Aorta (tissue), 5 donors: ENCODE data around the gene TTYH2. TPM values are rescaled to one million over a fixed set of nuclear protein-coding genes. Genes with fewer than 3 reads are reported as not detected.

Source experiments
- ATAC-seq: fragments of 200-7000 bp; cut with Tn5 transposase; one replicate; pipeline ENCODE4 v1.9.1; 2022; ENCODE audit warnings: moderate library complexity; ENCODE audit not compliant: low FRiP score
- DNase-seq, 2 donors: peaks; one replicate each; pipeline ENCODE4 v3.0.0-alpha.2; 2020
- H3K27ac ChIP-seq, 2 donors: one replicate each; pipeline ENCODE4 v1.5.1; 2013; ENCODE audit warnings: low read length in 2 of 2, mild to moderate bottlenecking in 2 of 2, moderate library complexity in 2 of 2, control low read depth in 1 of 2, inconsistent platforms in 1 of 2, low read depth in 1 of 2
- H3K27me3 ChIP-seq, 2 donors: one replicate each; pipeline ENCODE4 v1.6.1; 2013; ENCODE audit warnings: control low read depth in 1 of 2, low read length in 1 of 2, mild to moderate bottlenecking in 1 of 2, moderate library complexity in 1 of 2; ENCODE audit not compliant: insufficient read depth in 2 of 2, control insufficient read depth in 1 of 2
- H3K36me3 ChIP-seq, 2 donors: one replicate each; pipeline ENCODE4 v1.6.1; 2013; ENCODE audit warnings: control low read depth in 1 of 2, low read length in 1 of 2, mild to moderate bottlenecking in 1 of 2; ENCODE audit not compliant: insufficient read depth in 2 of 2, control insufficient read depth in 1 of 2
- H3K4me1 ChIP-seq, 2 donors: one replicate each; pipeline ENCODE4 v1.6.1; 2013; ENCODE audit warnings: low read length in 2 of 2, control low read depth in 1 of 2, mild to moderate bottlenecking in 1 of 2, moderate library complexity in 1 of 2; ENCODE audit not compliant: insufficient read depth in 2 of 2, control insufficient read depth in 1 of 2
- H3K4me3 ChIP-seq, 2 donors: one replicate each; pipeline ENCODE4 v1.5.1; 2013; ENCODE audit warnings: low read length in 2 of 2, control low read depth in 1 of 2, mild to moderate bottlenecking in 1 of 2
- H3K9me3 ChIP-seq: one replicate; pipeline ENCODE4 v1.6.1; 2013; ENCODE audit warnings: mild to moderate bottlenecking, low read length; ENCODE audit not compliant: control insufficient read depth
- WGBS, 2 donors: extraction: QIAGEN DNeasy Blood & Tissue Kit; methylation state at CpG; one replicate each; pipeline ENCODE4 v1.1.7; 2013; 5-methylcytosine and 5-hydroxymethylcytosine counted together
- intact Hi-C, 2 donors: fragments of 100-400 bp; cut with DNase I; formaldehyde crosslinking; loops; one replicate each; pipeline versions ENCODE4 v1.14.2 to v1.15.0; 2022
- polyA plus RNA-seq, 2 donors: library from polyadenylated mRNA; stranded (reverse); fragments of 200-250 nt; gene quantifications; one replicate each; pipeline ENCODE4 v1.2.3, GENCODE V29; 2013
- total RNA-seq, 2 donors: library from RNA; stranded (reverse); fragmentation: NEBNext Ultra II Directional; extraction: Animal tissue kit (Norgen Biotek cat#: 25700); gene quantifications; one replicate each; pipeline ENCODE4 v1.2.1, GENCODE V29; 2021
- donor health status: healthy with polysubstance abuse.
- donor health status: Bipolar disorder and iron deficiency.
- donor health status: DM: no; HTN: no; CAD: no.
- donor health status: DM: no; HTN: no; CAD: no.
- donor health status: DM: yes; HTN: yes; CAD: no.

The TTYH2 gene
- total and polyA plus RNA-seq, 4 donors = 3.1 to 13.0 (median 4.4) TPM

GRCh38 chr17:74299226-74300009, 86.0 kb downstream of the TTYH2 start:
- Histone ChIP-seq H3K9me3 (no peaks in the 10 kb centered on the region), H3K27me3 (no peaks in the 10 kb centered on the region), H3K4me1 (no peaks in the 10 kb centered on the region), H3K27ac (no peak overlapping the region), H3K36me3 (no peaks in the 10 kb centered on the region), H3K4me3 (no peak overlapping the region)
- intact Hi-C loops = no loop called here
- WGBS, 2 donors = 76 to 77% methylated on average over 11 of the region's 11 CpGs
- ATAC-seq (no peak), DNase-seq (no peak)

GRCh38 chr17:74303305-74303704, 89.9 kb downstream of the TTYH2 start:
- H3K4me1 ChIP-seq = no peaks in the 10 kb centered on the region
- H3K36me3 ChIP-seq = no peaks in the 10 kb centered on the region
- ATAC-seq (no peak), DNase-seq (no peak)
- H3K27me3 ChIP-seq = peaks cover 0 to 1% of the 10 kb centered on the region in 2 donors
- H3K4me3 ChIP-seq = no peak overlapping the region
- H3K9me3 ChIP-seq = no peaks in the 10 kb centered on the region
- 89 to 93% methylated on average over 8 of the region's 8 CpGs for WGBS, 2 donors
- no peak overlapping the region for H3K27ac ChIP-seq
- intact Hi-C loops = no loop called here

- Histone ChIP-seq H3K27me3 (peaks cover 0 to 1% of the 10 kb centered on the region in 2 donors), H3K9me3 (no peaks in the 10 kb centered on the region), H3K4me1 (no peaks in the 10 kb centered on the region), H3K4me3 (no peak overlapping the region), H3K36me3 (no peaks in the 10 kb centered on the region), H3K27ac (no peak overlapping the region)
- intact Hi-C loops = no loop called here
- DNase-seq = no peak
- no peak for ATAC-seq
- WGBS, 2 donors = 68 to 70% methylated on average over 5 of the region's 5 CpGs
Observed at GRCh38 chr17:74304184-74304583, 90.8 kb downstream of the TTYH2 start.

GRCh38 chr17:74305865-74306654, 92.7 kb downstream of the TTYH2 start:
- intact Hi-C loops = no loop called here
- WGBS, 2 donors = 64 to 66% methylated on average over 10 of the region's 10 CpGs
- no peak overlapping the region for H3K4me3 ChIP-seq
- H3K27ac ChIP-seq = no peak overlapping the region
- H3K36me3 ChIP-seq = no peaks in the 10 kb centered on the region
- DNase-seq (no peak), ATAC-seq (no peak)
- H3K4me1 ChIP-seq = no peaks in the 10 kb centered on the region
- no peaks in the 10 kb centered on the region for H3K9me3 ChIP-seq
- H3K27me3 ChIP-seq = peaks cover 0 to 1% of the 10 kb centered on the region in 2 donors

GRCh38 chr17:74307984-74308773, 94.8 kb downstream of the TTYH2 start:
- no peak overlapping the region for H3K4me3 ChIP-seq
- DNase-seq (no peak), ATAC-seq (no peak)
- H3K27me3 ChIP-seq = peaks cover 0 to 1% of the 10 kb centered on the region in 2 donors
- H3K27ac ChIP-seq = no peak overlapping the region
- intact Hi-C loops = no loop called here
- no peaks in the 10 kb centered on the region for H3K9me3 ChIP-seq
- 59 to 65% methylated on average over 15 of the region's 15 CpGs for WGBS, 2 donors
- no peaks in the 10 kb centered on the region for H3K4me1 ChIP-seq
- H3K36me3 ChIP-seq = no peaks in the 10 kb centered on the region

- Histone ChIP-seq H3K36me3 (no peaks in the 10 kb centered on the region), H3K27ac (no peak overlapping the region), H3K4me1 (no peaks in the 10 kb centered on the region), H3K4me3 (no peak overlapping the region), H3K27me3 (peaks cover 0 to 1% of the 10 kb centered on the region in 2 donors), H3K9me3 (no peaks in the 10 kb centered on the region)
- no peak for ATAC-seq
- no peak for DNase-seq
- intact Hi-C loops = no loop called here
- WGBS, 2 donors = 58 to 65% methylated on average over 12 of the region's 12 CpGs
Observed at GRCh38 chr17:74309902-74310301, 96.5 kb downstream of the TTYH2 start.

Other genes with a start within 250 kb of the TTYH2 start
- 100 to 1,000 TPM; 597 to 622 TPM for gene RPL38, start 9.9 kb upstream of the TTYH2 start, total RNA-seq
- gene RPL38, start 9.9 kb upstream of the TTYH2 start, polyA plus RNA-seq = 1,000 to 10,000 TPM; 1,364 to 2,568 TPM
- not detected for gene DNAI2, start 60.7 kb downstream of the TTYH2 start, total RNA-seq
- not detected for gene DNAI2, start 60.7 kb downstream of the TTYH2 start, polyA plus RNA-seq
- gene KIF19, start 112.7 kb downstream of the TTYH2 start, total RNA-seq = 1 to 10 TPM; 4.4 to 5.1 TPM
- gene KIF19, start 112.7 kb downstream of the TTYH2 start, polyA plus RNA-seq = not detected
- not detected for gene BTBD17, start 148.3 kb downstream of the TTYH2 start, total RNA-seq
- not detected for gene BTBD17, start 148.3 kb downstream of the TTYH2 start, polyA plus RNA-seq
- 1 to 10 TPM in 1 of 2 donors, not detected in 1; 2.1 TPM for gene GPR142, start 153.9 kb downstream of the TTYH2 start, total RNA-seq
- gene GPR142, start 153.9 kb downstream of the TTYH2 start, polyA plus RNA-seq = not detected
- 10 to 100 TPM; 43.6 to 51.7 TPM for gene GPRC5C, start 218.5 kb downstream of the TTYH2 start, total RNA-seq
- 10 to 100 TPM; 31.6 to 59.4 TPM for gene GPRC5C, start 218.5 kb downstream of the TTYH2 start, polyA plus RNA-seq